Measurements from ENCODE around the gene UGT3A2. TPM values are rescaled to one million over a fixed set of nuclear protein-coding genes. Genes with fewer than 3 reads are reported as not detected.

Gene UGT3A2, protein sequence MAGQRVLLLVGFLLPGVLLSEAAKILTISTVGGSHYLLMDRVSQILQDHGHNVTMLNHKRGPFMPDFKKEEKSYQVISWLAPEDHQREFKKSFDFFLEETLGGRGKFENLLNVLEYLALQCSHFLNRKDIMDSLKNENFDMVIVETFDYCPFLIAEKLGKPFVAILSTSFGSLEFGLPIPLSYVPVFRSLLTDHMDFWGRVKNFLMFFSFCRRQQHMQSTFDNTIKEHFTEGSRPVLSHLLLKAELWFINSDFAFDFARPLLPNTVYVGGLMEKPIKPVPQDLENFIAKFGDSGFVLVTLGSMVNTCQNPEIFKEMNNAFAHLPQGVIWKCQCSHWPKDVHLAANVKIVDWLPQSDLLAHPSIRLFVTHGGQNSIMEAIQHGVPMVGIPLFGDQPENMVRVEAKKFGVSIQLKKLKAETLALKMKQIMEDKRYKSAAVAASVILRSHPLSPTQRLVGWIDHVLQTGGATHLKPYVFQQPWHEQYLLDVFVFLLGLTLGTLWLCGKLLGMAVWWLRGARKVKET
- total RNA-seq = not detected
- long read RNA-seq, donor 1 = 0 reads
- long read RNA-seq, donor 2 = 0 reads

DNA sequence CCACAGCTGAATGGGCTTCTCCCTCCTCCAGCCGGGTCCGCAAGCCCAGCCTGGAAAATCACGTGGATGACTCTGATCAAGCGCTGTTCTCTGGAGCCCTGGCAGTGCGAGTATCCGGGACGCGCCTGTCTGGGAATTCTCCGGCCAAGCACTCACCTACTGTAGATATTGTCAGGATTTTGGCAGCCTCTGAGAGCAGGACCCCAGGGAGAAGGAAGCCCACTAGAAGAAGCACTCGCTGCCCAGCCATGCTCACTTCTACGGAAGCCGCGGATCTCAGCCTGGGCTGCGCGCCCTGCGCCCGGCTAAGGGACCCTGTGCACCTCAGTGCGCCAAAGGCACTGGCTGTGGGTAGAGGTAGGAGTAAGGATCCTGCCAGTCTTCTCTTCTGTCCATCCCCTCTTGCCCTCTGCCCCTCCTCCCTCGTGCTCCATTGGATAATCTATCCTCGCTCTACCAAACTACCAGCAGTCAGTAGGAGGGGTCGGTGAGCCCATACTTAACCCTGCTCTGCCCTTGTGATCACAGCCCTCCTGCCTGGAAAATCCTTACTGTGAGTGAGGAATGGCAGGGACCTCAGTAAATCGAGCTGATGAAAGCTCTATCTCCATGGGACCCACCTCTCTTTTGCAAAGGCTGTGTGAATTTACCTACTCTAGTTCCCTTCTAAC lies at the start of gene UGT3A2:
TSS of gene UGT3A2 (minus strand) at position 343 of the 671 bp plus-strand sequence. CDS start at position 250, 93 bp downstream.
- no peak for DNase-seq (ENCODE audit: low spot score)
- intact Hi-C loops (cut with DNase I) = no loop called here

DNA sequence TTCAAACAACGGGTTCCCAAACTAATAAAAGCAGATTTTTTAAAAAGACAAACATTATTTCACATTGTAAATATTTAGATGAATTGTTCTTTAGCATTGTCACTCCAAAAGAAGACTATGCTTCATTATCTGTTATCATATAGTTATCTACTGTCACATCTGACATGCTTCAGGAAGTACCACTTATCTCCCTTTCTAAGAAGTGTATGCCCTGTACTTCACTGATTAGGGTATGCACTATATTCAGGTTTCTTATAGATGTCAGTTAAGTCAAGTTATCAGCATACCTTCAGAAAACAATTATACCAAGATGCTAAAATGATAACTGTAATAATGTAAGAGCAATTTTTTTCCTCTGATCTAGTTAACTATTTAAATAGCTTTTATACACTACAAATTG lies 44.6 kb upstream of the UGT3A2 start:
- no peak for DNase-seq (ENCODE audit: low spot score)
- intact Hi-C loops (cut with DNase I) = no loop called here

DNA sequence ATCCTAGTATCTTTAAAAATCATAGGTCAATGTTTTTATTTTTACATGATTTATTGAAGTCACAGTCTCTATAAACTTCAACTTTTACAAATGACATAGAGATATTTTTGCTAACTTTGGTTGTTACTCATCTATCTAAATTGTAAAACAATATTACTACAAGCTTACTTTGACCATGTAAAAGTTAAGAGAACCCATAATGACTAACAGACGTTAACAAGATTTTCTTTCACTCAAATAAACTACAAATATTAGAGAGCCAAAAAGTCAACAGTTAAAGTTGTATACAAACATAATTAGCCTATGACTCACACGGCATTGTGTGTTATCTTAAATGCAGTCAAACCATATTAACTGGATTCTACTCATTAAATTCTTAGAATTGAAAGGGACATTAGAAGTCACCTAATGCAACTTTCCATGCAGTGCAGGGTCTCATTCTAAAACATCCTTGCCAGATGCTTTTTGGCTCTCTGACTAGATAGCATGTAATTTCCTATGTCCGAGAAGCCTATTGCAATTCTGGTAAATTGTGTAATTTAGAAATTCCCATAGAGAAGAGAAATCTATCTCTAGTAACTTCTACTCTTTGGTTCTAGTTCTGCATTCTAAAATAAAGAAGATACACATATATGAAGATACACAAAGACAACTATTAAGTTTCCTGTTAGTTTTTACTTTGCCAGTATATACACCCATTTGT lies 42.2 kb upstream of the UGT3A2 start:
- intact Hi-C loops (cut with DNase I) = no loop called here
- no peak for DNase-seq (ENCODE audit: low spot score)

DNA sequence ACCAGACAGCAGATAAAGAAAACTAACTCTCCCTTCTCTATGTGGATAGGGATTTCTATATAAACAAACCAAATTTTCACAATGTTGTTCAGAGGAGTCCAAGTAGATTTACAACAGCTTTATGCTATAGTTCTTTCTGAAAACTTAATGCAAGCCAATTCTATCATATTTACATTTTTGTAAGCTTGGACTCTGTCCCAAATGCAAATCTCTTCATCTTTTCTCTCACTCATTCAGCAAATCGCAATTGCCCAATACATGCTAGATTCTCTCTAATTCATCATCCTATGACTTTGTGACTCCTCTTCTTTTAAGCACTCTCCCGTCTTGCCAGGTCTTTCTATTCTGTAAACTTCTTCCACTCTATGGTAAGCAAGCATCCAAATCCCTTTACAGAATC lies 39.1 kb upstream of the UGT3A2 start:
- DNase-seq (ENCODE audit: low spot score) = no peak
- intact Hi-C loops (cut with DNase I) = no loop called here

DNA sequence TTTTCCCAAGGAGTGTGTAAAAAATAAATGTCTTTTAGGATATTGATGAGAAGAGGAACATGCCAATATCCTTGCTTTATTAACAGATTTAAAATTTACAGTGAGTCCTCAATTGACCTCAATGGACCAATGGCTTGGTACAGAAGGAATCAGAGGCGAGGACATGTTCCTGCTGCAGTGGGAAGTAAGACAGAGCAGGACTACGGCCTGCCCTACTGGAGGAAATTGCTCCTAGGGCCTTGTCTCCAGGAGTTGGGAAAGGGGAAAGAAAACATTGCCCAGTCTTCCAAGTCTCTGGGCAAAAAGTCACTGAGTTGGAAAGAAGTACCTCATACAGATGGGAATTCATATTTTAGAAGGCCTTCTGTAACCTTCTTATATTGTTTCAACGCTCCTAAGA lies 33.1 kb upstream of the UGT3A2 start:
- no peak for DNase-seq (ENCODE audit: low spot score)
- intact Hi-C loops (cut with DNase I) = no loop called here

DNA sequence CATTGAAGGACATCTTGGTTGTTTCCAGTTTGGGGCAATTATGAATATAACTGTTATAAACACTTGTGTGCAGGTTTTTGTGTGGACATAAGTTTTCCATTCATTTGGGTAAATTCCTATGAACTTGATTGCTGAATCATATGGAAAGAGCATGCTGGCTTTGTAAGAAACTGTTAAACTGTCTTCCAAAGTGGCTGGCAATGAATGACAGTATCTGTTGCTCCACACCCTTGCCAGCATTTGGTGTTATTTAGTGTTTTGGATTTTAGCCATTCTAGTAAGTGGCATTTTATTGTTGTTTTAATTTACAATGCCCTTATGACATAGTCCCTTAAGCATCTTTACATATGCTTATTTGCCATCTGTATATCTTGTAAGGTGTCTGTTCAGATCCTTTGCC lies 29.8 kb upstream of the UGT3A2 start:
- no peak for DNase-seq (ENCODE audit: low spot score)
- intact Hi-C loops (cut with DNase I) = no loop called here

DNA sequence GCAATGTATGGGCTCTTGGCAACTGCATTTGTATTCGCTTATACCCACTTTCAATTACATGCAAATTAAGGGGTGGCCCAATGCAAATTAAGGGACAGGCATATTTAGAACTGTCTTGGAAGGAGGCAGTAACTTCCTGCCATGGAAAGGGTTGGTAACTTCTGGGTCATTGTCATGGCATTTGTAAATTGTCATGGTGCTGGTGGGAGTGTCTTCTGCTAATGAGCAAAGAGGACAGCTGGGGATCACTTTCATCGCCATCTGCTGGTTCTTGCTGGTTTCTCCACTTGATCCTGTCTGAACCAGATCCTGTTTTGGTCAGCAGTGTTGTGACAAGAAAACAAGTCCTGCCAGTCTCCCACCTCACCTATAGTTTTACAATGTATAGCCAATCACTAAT lies 23.3 kb upstream of the UGT3A2 start:
- intact Hi-C loops (cut with DNase I) = no loop called here
- no peak for DNase-seq (ENCODE audit: low spot score)

DNA sequence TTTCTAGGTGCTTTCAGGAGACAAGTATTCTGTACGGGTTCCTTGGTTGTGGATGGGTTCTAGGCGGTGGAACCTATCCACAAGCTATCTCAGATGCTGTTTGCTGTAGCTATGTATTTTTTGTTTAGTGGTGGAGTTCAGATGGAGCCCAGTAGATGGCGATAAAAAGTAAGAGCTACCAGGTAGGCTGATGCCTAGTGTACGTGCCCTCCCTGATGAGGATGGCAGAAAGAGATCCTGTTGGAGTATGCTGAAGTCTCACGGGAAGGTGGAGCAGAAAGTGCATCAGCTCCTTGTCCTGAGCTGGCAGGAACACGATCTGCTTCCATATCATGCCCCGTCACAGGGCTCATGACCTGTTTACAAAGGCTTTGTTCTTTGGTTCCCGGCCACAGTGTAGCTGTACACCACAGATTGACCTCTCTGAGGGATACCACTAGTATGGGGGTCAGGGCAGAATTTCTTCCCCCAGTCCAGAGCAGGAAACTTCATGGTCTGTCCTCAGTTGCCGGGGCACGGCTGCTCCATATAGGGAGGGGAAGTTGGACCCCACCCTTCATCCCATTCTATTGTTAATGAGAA lies 12.6 kb upstream of the UGT3A2 start:
- intact Hi-C loops (cut with DNase I) = no loop called here
- no peak for DNase-seq (ENCODE audit: low spot score)

DNA sequence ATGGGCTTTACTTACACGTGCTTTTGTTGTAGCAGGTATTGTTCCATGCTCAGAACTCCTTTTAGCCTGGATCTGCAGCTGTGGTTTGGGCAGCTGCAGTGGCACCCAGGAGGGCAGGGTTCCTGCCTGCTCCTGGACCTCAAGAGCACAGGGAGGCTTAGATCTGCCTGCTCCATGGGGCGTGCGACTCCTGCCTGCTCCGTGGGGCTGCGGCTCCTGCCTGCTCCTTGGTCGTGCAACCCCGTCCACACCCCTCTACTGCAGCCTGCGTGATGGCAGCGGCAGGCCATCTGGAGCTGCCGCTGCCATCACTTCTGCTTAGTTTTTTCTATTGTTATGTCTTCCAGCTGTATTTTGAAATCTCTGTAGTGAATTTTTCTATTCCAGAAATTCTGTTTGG lies 11.7 kb upstream of the UGT3A2 start:
- intact Hi-C loops (cut with DNase I) = no loop called here
- no peak for DNase-seq (ENCODE audit: low spot score)

DNA sequence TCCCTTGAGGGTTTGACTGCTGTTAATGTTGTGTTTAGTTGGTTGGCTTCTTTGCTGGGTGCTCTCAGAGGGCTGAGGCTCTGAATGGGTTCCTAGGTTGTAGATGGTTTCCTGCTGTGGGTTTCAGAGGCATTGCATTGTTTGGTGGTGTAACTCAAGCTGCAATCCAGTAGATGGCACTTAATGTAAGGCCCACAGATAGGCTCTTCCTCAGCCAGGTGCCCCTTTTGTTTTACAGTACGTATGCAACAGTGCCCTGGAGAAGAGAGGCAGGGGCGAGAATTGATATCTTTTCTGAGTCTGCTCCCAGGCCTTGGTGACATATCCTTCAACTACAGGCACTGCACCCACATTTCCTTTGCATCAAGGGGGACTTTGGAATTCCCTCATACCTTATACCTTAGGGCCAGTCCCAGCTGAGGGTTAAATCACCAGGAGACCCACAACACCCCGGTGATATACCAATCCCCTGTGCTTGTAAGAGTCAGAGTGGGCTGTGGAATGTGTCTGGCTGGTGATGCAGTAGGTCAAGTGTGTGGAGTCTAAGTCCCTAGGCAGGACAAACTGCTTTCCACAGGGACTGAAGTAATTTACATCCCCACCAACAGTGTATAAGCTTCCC lies 7.0 kb upstream of the UGT3A2 start:
- DNase-seq (ENCODE audit: low spot score) = no peak
- intact Hi-C loops (cut with DNase I) = no loop called here

DNA sequence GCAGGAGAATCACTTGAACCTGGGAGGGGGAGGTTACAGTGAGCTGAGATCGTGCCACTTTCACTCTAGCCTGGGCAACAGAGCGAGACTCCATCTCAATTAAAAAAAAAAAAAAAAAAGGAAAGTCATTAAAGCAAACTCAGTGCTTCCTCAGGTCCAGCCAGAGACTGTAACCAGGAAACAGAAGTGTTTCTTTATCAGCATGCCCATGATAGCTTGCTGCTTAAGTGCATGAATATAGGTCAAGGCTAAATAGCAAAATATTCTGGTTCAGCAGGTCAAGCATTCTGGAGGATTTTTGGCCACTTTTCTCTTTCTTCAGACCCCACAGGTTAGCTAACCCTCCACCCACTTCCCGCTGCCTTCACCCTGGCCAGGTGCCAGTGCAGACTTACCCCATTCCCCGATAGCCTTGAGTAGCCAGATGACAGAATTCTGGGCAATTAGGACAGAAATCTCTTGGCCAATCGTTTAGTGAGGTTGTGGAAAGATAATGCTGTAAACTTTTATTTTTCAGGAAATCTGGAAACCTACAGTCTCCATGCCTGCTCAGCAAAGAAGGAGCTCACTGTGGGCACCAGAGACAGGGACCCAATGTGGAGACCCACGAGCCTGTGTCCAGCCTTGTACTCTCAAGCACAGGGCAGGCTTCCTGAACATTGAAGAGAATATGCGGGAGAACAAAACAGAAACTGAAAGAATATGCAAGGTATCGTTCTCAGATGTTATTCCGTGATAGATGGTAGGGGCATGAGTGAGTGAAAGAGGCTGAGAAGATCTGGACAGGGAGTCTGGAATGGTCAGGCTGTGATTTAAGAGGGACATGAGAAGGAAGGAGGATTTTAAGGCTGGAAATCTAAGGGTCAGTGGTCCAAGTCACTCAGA lies 4.2 kb upstream of the UGT3A2 start:
- intact Hi-C loops (cut with DNase I) = no loop called here
- DNase-seq (ENCODE audit: low spot score) = no peak

DNA sequence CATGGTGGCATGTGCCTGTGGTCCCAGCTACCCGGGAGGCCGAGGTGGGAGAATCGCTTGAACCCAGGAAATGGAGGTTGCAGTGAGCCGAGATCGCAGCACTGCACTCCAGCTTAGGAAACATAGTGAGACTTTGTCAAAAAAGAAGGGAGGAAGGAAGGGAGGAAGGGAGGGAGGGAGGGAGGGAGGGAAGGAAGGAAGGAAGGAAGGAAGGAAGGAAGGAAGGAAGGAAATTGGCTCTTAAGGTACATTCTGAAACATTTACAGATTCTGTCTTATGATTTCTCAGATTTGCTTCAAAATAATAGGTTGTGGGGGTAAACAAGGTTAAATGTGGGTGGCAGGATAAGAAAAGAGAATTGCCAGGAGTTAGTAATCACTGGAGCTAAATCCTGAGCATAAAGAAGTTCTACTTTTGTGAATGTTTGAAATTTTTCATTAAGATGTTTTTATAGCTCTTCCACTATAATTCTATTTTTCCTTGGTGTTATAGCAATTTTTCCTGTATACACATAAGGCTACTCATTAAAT lies 2.1 kb upstream of the UGT3A2 start:
- no peak for DNase-seq (ENCODE audit: low spot score)
- intact Hi-C loops (cut with DNase I) = no loop called here

DNA sequence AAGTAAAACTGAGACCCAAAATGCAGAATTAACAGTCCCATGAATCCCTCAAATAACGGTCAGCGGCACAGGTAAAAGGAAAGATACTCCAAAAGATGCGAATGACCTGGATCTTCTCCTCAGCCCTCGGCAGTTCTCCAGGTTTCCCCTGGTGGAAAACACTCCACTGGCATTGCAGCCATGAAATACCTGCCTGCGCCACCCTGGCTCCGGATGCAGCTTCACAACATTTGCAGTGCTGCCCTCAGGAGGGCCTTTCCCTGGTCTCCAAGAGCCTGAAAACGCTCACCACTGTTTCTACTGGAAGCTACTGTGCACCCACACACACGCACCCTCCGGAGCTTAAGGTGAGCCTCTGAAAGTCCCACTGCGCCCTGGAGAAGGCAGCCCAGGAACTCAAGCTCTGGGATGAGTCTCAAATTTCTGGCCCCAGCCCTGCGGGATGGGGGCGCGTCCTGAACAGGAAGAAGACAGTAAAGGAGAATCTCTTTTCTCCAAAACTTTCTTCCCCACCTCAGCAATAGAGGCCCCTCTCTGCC lies 612 bp downstream of the UGT3A2 start:
- DNase-seq (ENCODE audit: low spot score) = no peak
- intact Hi-C loops (cut with DNase I) = no loop called here

DNA sequence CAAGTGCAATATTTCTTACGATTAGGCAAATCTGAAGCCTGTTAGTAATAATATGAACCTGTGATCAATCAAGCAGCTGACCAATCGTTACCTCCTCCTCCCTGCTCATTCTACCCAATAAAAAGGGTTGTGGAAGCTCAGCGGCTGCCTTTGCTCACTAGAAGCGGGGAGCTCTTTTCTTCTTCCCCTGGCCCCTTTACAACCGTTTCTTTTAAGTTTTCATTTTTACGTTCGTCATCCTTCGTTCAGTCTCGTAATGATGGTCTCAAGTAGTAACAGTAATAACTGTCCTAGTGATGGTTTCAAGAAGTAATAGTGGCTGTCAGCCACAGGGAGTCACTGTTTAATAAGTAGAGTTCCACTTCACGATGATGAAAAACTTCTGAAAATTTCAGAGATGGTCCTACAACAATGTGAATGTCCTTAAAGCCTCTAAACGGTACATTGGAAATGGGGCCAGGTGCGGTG lies 6.2 kb downstream of the UGT3A2 start:
- intact Hi-C loops (cut with DNase I) = no loop called here
- DNase-seq (ENCODE audit: low spot score) = no peak

DNA sequence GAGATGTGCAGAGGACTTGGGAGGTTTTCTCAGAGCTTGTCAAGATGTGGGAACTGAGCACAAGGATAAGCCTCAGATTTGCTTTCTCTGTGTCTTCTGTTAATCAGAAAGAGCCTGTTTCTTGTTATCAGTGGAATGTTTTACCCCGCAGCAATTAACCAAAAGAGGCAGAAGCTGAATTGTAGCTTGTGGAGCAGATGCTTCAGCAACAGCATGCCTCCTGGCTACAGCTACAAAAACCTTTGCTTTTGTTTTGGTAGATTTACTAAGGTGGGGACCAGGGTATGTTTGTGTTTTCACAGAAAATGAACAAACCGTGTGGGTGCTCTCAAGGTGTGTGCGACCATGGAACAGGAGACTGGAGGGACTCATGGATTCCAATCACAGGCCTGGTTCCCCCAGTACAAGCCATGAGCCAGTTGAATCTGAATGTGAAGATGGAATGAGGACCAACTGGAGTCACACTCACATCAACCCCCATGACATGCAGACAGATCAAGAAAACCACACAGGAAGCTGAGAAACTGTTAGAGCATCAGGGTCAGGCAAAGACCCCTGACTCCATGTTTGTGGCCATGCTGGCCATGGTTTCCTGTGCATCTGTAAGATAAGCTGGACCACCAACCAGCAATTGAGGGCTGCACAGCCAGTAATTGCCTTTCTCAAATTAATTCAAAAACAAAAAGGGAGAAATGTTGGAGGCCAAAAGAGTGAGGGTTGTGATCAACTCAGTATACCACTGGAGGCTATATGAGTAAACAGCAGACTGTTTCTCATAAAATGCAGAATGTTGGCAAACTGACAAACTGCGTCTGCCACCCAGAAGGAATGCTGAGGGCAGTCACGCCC lies 6.9 kb downstream of the UGT3A2 start:
- intact Hi-C loops (cut with DNase I) = no loop called here

DNA sequence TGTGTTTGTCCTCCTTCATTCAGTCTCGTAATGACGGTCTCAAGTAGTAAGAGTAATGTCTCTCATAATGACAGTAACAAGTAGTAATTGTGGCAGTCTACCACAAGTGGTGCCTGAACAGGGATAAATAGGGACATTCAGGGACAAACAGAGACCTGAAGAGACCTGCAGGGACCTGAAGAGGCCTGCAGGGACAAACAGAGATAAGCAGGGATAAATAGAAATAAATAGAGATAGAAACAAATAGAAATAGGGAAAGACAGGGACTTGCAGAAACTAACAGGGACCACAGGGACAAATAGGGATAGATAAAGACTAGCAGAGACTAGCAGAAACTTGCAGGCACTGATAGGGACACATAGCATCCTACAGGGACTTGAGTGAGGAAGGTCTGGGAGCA lies 7.9 kb downstream of the UGT3A2 start:
- intact Hi-C loops (cut with DNase I) = no loop called here
- no peak for DNase-seq (ENCODE audit: low spot score)

More for the DNA sequence above, 6.9 kb downstream of the UGT3A2 start:
- DNase-seq (ENCODE audit: low spot score) = no peak

DNA sequence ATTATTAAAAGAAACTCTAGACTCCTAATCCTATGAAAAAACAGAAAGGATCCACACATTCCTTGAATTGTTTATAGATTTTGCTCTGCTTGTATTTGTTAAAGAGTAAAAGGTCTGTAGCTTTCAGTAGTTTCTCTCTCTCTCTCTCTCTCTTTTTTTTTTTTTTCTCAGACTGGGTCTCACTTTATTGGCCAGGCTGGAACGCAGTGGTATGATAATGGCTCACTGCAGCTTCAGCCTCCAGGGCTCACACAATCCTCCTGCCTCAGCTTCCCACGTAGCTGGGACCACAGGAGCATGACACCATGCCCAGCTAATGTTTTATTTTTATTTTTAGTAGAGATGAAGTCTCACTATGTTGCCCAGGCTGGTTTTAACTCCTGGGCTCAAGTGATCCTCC lies 9.3 kb downstream of the UGT3A2 start:
- no peak for DNase-seq (ENCODE audit: low spot score)
- intact Hi-C loops (cut with DNase I) = no loop called here
